K562 (cell line): ENCODE results near the gene PPP4R3A. TPM values are rescaled to one million over a fixed set of nuclear protein-coding genes. Genes with fewer than 3 reads are reported as not detected.

ENCODE experiments used
- ATAC-seq: fragments of 200-7000 bp; cut with Tn5 transposase; 3 replicates; pipeline ENCODE4 v1.9.1; 2020; ENCODE audit warnings: moderate library complexity
- Bru-seq: library from RNA; stranded (reverse); fragments of 400-500 nt; gene quantifications from one replicate; lab custom pipeline; 2021; lab: Mats Ljungman, UMichigan
- BruChase-seq, 2 experiments: library from RNA; stranded (reverse); fragments of 400-500 nt; gene quantifications; one replicate each; lab custom pipeline; 2021; lab: Mats Ljungman, UMichigan
- BruUV-seq: library from RNA; stranded (reverse); fragments of 400-500 nt; replicated peaks from 2 replicates; lab custom pipeline; 2021; lab: Mats Ljungman, UMichigan
- CTCF ChIA-PET: fragments of 300-600 bp; formaldehyde crosslinking; extraction: SDS; loops from one replicate; lab custom pipeline; 2021; ENCODE audit warnings: low intra/inter-chr PET ratio; lab: Yijun Ruan, JAX
- POLR2A ChIA-PET: fragments of 300-600, 350-650 bp; sonication (Branson Sonifier 250); formaldehyde crosslinking; extraction: SDS; loops from one replicate; lab custom pipeline; 2021; ENCODE audit warnings: antibody characterized with exemption, inconsistent platforms; lab: Yijun Ruan, JAX
- DNase-seq, 4 experiments: peaks; one replicate each; pipeline versions ENCODE4 v3.0.0 to v3.0.0-alpha.2; 2011 to 2018; ENCODE audit warnings: low spot score in 3 of 4, mixed read lengths in 3 of 4; ENCODE audit errors: extremely low read depth in 1 of 4
- FAIRE-seq: peaks from 2 replicates; lab custom pipeline; 2011; peaks lifted over from hg19 to GRCh38; lab: Jason Lieb, UNC
- H2AFZ ChIP-seq: 2 replicates; pipeline ENCODE4 v1.6.0; 2011; ENCODE audit warnings: low read depth, low read length, control low read depth, inconsistent platforms
- H3K27ac ChIP-seq: fragments of 200-600 bp; 3 replicates; pipeline ENCODE4 v1.8.0; 2011; ENCODE audit warnings: low read depth, mild to moderate bottlenecking, control low read depth, inconsistent platforms, low read length, moderate library complexity, mixed read lengths; ENCODE audit errors: extremely low read depth
- H3K27me3 ChIP-seq, 2 experiments: fragments of 300-600 bp in 1 of 2; 2 replicates in 1 of 2; 3 replicates in 1 of 2; pipeline versions ENCODE4 v1.6.0 to v1.8.0; 2011; ENCODE audit warnings: inconsistent platforms in 2 of 2, low read length in 2 of 2, mild to moderate bottlenecking in 1 of 2, mixed read lengths in 1 of 2, moderate library complexity in 1 of 2; ENCODE audit not compliant: control insufficient read depth in 2 of 2, insufficient read depth in 2 of 2
- H3K36me3 ChIP-seq: fragments of 300-600 bp; 3 replicates; pipeline ENCODE4 v1.8.0; 2011; ENCODE audit warnings: mild to moderate bottlenecking, low read length, inconsistent platforms; ENCODE audit not compliant: control insufficient read depth, insufficient read depth
- H3K4me1 ChIP-seq, 2 experiments: fragments of 200-600 bp in 1 of 2; replicated peaks in 1 of 2; 2 replicates in 1 of 2; 3 replicates in 1 of 2; pipeline versions ENCODE4 v1.5.1 to v1.8.0; 2011; ENCODE audit warnings: inconsistent platforms in 2 of 2, low read length in 2 of 2, mild to moderate bottlenecking in 1 of 2, mixed read lengths in 1 of 2, moderate library complexity in 1 of 2; ENCODE audit not compliant: control insufficient read depth in 2 of 2, insufficient read depth in 2 of 2
- H3K4me2 ChIP-seq: 2 replicates; pipeline ENCODE4 v1.6.1; 2011; ENCODE audit warnings: low read length, control low read depth, inconsistent platforms, mixed read lengths; ENCODE audit not compliant: insufficient read depth
- H3K4me3 ChIP-seq: fragments of 200-600 bp; sonication (generic), shearing (Covaris generic); 2 replicates; pipeline ENCODE4 v1.5.1; 2016; ENCODE audit warnings: control low read depth, inconsistent platforms
- H3K79me2 ChIP-seq: fragments of 200-600 bp; 3 replicates; pipeline ENCODE4 v1.8.0; 2011; ENCODE audit warnings: low read length, inconsistent platforms; ENCODE audit not compliant: control insufficient read depth, insufficient read depth
- H3K9ac ChIP-seq, 2 experiments: 2 replicates each; pipeline versions ENCODE4 v1.6.0 to v1.6.1; 2011; ENCODE audit warnings: low read depth in 2 of 2, low read length in 2 of 2, control low read depth in 1 of 2, inconsistent platforms in 1 of 2, mild to moderate bottlenecking in 1 of 2, mixed read lengths in 1 of 2; ENCODE audit not compliant: insufficient read depth in 1 of 2
- H3K9me1 ChIP-seq: one replicate; pipeline ENCODE4 v1.6.0; 2011; ENCODE audit warnings: inconsistent platforms, mild to moderate bottlenecking, low read length, moderate library complexity; ENCODE audit not compliant: control insufficient read depth, insufficient read depth
- H3K9me3 ChIP-seq: replicated peaks from 2 replicates; pipeline ENCODE4 v1.5.1; 2011; ENCODE audit warnings: low read depth, low read length, inconsistent platforms; ENCODE audit not compliant: control insufficient read depth, insufficient read depth
- H4K20me1 ChIP-seq: replicated peaks from 2 replicates; pipeline ENCODE4 v1.6.1; 2011; ENCODE audit warnings: low read length, inconsistent platforms, mixed read lengths; ENCODE audit not compliant: control insufficient read depth, insufficient read depth
- AFF1 ChIP-seq, 2 experiments: fragments of 450-650 bp; IDR thresholded peaks; 2 replicates each; pipeline ENCODE4 v1.6.1; 2018; ENCODE audit warnings: mild to moderate bottlenecking in 2 of 2, low read depth in 1 of 2; ENCODE audit not compliant: partially characterized antibody in 2 of 2
- CBX8 ChIP-seq: fragments of 200-600 bp; sonication (generic); IDR thresholded peaks from 2 replicates; pipeline ENCODE4 v1.6.1; 2012; ENCODE audit warnings: borderline replicate concordance, mixed run types, low read depth, mild to moderate bottlenecking, moderate library complexity, mixed read lengths, low read length, control low read depth, inconsistent platforms; ENCODE audit not compliant: poor library complexity, severe bottlenecking; ENCODE audit errors: extremely low read depth
- EGR1 ChIP-seq: fragments of 450-650 bp; conservative IDR thresholded peaks from 2 replicates; pipeline ENCODE4 v1.6.1; 2017; ENCODE audit warnings: mild to moderate bottlenecking
- GABPB2 ChIP-seq: fragments of 250-450 bp; sonication (Bioruptor Pico); conservative IDR thresholded peaks from 2 replicates; pipeline ENCODE4 v1.5.1; 2021; ENCODE audit warnings: mild to moderate bottlenecking
- MYNN ChIP-seq, 2 experiments: sonication (generic); formaldehyde crosslinking in 1 of 2; IDR thresholded peaks; 2 replicates each; pipeline versions ENCODE4 v1.5.0 to v1.6.1; 2016 to 2020; ENCODE audit warnings: antibody characterized with exemption in 1 of 2, missing genetic modification reagents in 1 of 2
- ZFP30 ChIP-seq: fragments of 250-450 bp; sonication (Bioruptor Pico); IDR thresholded peaks from 2 replicates; pipeline ENCODE4 v1.8.0; 2022; ENCODE audit warnings: moderate library complexity, mild to moderate bottlenecking, inconsistent platforms, borderline replicate concordance
- WGBS: fragments of 100-300 bp; shearing (Covaris generic); methylation state at CpG from one replicate; pipeline ENCODE4 v1.1.6; 2016; ENCODE audit warnings: low coverage, mixed read lengths; ENCODE audit not compliant: insufficient coverage; ENCODE audit errors: missing lambda C conversion rate; 5-methylcytosine and 5-hydroxymethylcytosine counted together
- in situ Hi-C: fragments of 300-500 bp; cut with MboI; formaldehyde crosslinking; loops from 4 replicates; pipeline ENCODE4 v1.15.0; 2018; ENCODE audit warnings: inconsistent platforms, mixed read lengths
- intact Hi-C: fragments of 100-400 bp; cut with micrococcal nuclease; formaldehyde crosslinking; loops from 2 replicates; pipeline ENCODE4 v1.14.2; 2022
- long read RNA-seq, 3 experiments: library from polyadenylated mRNA in 2 of 3; library from RNA in 1 of 3; unstranded in 2 of 3; stranded (forward) in 1 of 3; transcript quantifications; one replicate each; pipeline ENCODE4 v2.0.0, GENCODE V29; 2019 to 2022
- polyA minus RNA-seq, 3 experiments: library from RNA; depleted of rRNA, polyadenylated mRNA; stranded (reverse); fragments of >200 nt; gene quantifications; 2 replicates each; pipeline ENCODE4 v1.2.3, GENCODE V29; 2011
- polyA plus RNA-seq, 8 experiments: library from polyadenylated mRNA; depleted of rRNA in 4 of 8; stranded (reverse) in 5 of 8; unstranded in 3 of 8; fragments of >200 nt; fragmentation: Nextera tagmentation in 2 of 8; fragmentation: Illumina TruSeq in 1 of 8; extraction: Ambion mirVana in 2 of 8; extraction: Trizol in 1 of 8; gene quantifications; 2 replicates each; pipeline versions ENCODE4 v1.2.1 to v1.2.3, GENCODE V29; 2011 to 2014; ENCODE audit warnings: inconsistent platforms in 1 of 8, missing spikeins in 1 of 8
- total RNA-seq, 7 experiments: library from RNA; depleted of rRNA in 6 of 7; stranded (reverse); fragments of >200 nt in 6 of 7; fragmentation: Illumina TruSeq in 2 of 7; extraction: Trizol in 2 of 7; gene quantifications; 2 replicates each; pipeline versions ENCODE4 v1.2.1 to v1.2.3, GENCODE V29; 2011 to 2021; ENCODE audit warnings: low replicate concordance in 1 of 7
- TF ChIP-seq, protein P1 (sequence below), 3 experiments: IDR thresholded peaks in 2 of 3; conservative IDR thresholded peaks in 1 of 3; 2 replicates each; pipeline ENCODE4 v1.5.1; 2011 to 2012; ENCODE audit warnings: low read length in 3 of 3, mild to moderate bottlenecking in 3 of 3, control low read depth in 2 of 3, improper control_type of control experiment in 1 of 3, inconsistent platforms in 1 of 3, low read depth in 1 of 3, mixed read lengths in 1 of 3, moderate library complexity in 1 of 3; ENCODE audit not compliant: insufficient read depth in 2 of 3

Gene PPP4R3A
- 29.3 and 104 TPM in 2 replicates for total RNA-seq (2011; cell fraction: chromatin; rRNA removed; ENCODE audit: low replicate concordance)
- 16.8 and 17.8 TPM in 2 replicates for total RNA-seq (2011; cell fraction: nucleolus; rRNA removed)
- 29.3 and 44.7 TPM in 2 replicates for total RNA-seq (2011; cell fraction: nucleoplasm; rRNA removed)
- total RNA-seq (2014; rRNA removed) (29.9 and 37.8 TPM in 2 replicates), total RNA-seq (2014; rRNA removed; fragmentation: Illumina TruSeq; extraction: Trizol) (44.5 and 46.2 TPM in 2 replicates), total RNA-seq (2015; rRNA removed; fragmentation: Illumina TruSeq; extraction: Trizol) (48.5 and 54.9 TPM in 2 replicates), total RNA-seq (2021) (44.9 and 49.9 TPM in 2 replicates), polyA plus RNA-seq (2011; rRNA removed) (32.5 and 32.8 TPM in 2 replicates), polyA plus RNA-seq (2014; fragmentation: Illumina TruSeq; extraction: Trizol) (42.6 and 54.1 TPM in 2 replicates), polyA plus RNA-seq (2014; fragmentation: Nextera tagmentation; extraction: Ambion mirVana) (10 to 100 TPM in 1 of 2 experiments, 1 to 10 TPM in 1; 9.5 to 14.7 TPM), polyA plus RNA-seq (2014; rRNA removed) (32.8 and 52.6 TPM in 2 replicates), polyA minus RNA-seq (2011; rRNA and poly(A)+ RNA removed) (36.3 and 37.3 TPM in 2 replicates), Bru-seq, nascent RNA (percentile 84 among the genes with signal in this experiment), BruChase-seq, experiment 1, labeled RNA remaining after a 2-hour chase (percentile 90 among the genes with signal in this experiment), BruChase-seq, experiment 2, labeled RNA remaining after a 6-hour chase (percentile 91 among the genes with signal in this experiment)
- 8.2 and 13.6 TPM in 2 replicates for polyA plus RNA-seq (2011; cell fraction: cytosol; rRNA removed)
- polyA plus RNA-seq (2011; cell fraction: nucleus; rRNA removed), result 31.4 and 33.4 TPM in 2 replicates
- polyA plus RNA-seq (2012), result 28.6 and 29.4 TPM in 2 replicates
- 12.9 and 22.3 TPM in 2 replicates for polyA minus RNA-seq (2011; cell fraction: cytosol; rRNA and poly(A)+ RNA removed)
- 12.9 and 27.3 TPM in 2 replicates for polyA minus RNA-seq (2011; cell fraction: nucleus; rRNA and poly(A)+ RNA removed)
- long read RNA-seq, experiment 1, full-length matches to known transcripts, result 134 of 226 reads
- long read RNA-seq, experiment 1, partial matches to known transcripts, result 33 of 226 reads
- long read RNA-seq, experiment 1, other reads (novel, unspliced or antisense), result 59 of 226 reads
- long read RNA-seq, experiment 2, full-length matches to known transcripts, result 6 of 24 reads
- long read RNA-seq, experiment 2, partial matches to known transcripts, result 10 of 24 reads
- long read RNA-seq, experiment 2, other reads (novel, unspliced or antisense), result 8 of 24 reads
- long read RNA-seq, experiment 3, partial matches to known transcripts, result 1 of 4 reads
- long read RNA-seq, experiment 3, other reads (novel, unspliced or antisense), result 2 of 4 reads

DNA sequence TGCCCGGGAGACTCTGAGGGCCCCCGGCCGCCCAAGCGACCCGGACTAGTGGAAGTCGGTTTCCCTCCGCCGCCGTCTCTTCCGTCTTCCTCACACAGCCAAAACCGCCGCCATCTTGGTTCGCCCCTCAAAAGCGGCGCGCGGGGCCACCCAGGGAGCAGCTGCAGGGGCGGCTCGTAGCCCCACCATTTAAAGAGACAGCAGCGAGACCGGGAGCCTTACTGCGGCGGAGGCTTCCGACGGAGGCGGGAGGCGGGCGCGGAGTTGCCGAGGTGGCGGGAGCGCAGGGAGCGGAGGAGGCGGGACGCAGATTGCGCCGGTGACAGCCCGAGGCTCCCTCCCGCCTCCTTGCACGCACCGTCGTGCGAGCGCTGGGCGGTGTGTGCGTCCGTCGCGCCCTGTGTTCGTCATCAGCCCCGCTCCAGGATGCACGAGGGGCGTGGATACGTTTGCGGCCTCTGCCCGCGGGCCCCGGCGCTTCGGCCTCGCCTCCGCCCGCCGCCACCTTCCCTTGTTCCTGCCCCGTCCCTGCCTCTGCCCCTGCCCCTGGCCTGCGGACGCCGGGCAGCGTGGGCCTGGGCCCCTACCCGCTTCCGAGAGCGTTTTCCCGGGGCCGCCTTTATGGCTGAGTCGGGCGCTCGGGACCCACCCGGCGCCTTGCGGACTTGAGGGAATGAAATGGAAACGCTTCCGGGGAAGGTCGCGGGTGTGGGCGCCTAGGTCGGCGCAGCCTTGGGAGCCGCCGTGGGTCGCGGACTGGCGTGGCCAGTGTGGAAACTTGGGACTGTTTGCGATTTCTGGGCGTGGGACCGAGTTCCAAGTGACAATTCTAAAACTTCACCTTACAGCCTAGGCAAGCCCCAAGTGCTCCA is at the start of gene PPP4R3A:
PPP4R3A (minus strand) TSS at position 140 of the 872 bp plus-strand sequence. CDS start 663 bp downstream, outside the sequence.
- in situ Hi-C loops, result no loop called here
- peak; percentile 90 for FAIRE-seq
- peaks cover 55% of the 10 kb centered on the region for H3K79me2 ChIP-seq
- TF ChIP-seq AFF1 (IDR thresholded peaks at IDR 0.05; ENCODE audit: low read depth in 1 of 2, partially characterized antibody in 2 of 2) (peak in 1 of 2 experiments; percentile 19), EGR1 (peak; percentile 82), CBX8 (no peak), ZFP30 (no peak), GABPB2 (CRISPR knock-in tag) (no peak), MYNN (IDR thresholded peaks at IDR 0.05) (no peak), MYNN (CRISPR knock-in tag; IDR thresholded peaks at IDR 0.05) (no peak)
- TF ChIP-seq, protein P1, sequence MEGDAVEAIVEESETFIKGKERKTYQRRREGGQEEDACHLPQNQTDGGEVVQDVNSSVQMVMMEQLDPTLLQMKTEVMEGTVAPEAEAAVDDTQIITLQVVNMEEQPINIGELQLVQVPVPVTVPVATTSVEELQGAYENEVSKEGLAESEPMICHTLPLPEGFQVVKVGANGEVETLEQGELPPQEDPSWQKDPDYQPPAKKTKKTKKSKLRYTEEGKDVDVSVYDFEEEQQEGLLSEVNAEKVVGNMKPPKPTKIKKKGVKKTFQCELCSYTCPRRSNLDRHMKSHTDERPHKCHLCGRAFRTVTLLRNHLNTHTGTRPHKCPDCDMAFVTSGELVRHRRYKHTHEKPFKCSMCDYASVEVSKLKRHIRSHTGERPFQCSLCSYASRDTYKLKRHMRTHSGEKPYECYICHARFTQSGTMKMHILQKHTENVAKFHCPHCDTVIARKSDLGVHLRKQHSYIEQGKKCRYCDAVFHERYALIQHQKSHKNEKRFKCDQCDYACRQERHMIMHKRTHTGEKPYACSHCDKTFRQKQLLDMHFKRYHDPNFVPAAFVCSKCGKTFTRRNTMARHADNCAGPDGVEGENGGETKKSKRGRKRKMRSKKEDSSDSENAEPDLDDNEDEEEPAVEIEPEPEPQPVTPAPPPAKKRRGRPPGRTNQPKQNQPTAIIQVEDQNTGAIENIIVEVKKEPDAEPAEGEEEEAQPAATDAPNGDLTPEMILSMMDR (IDR thresholded peaks at IDR 0.05 in 2 of 3, conservative IDR thresholded peaks at IDR 0.05 in 1 of 3; ENCODE audit: insufficient read depth in 2 of 3, low read depth in 1 of 3, low read length in 3 of 3), result 0 out of 6 replicates have a peak, but pooled peaks of 1 of the 3 experiments have one; percentile 1

More for the DNA sequence above, at the start of gene PPP4R3A:
- peak within 1 kb of the TSS; percentile 98 for H3K27ac ChIP-seq
- peak within 1 kb of the TSS; percentile 96 for H2AFZ ChIP-seq
- TSS peak; percentile 97 for BruUV-seq
- under 1% methylated on average over 76 of the region's 95 CpGs for WGBS
- ChIA-PET POLR2A (interaction anchor here (0.7 to 2.0 kb wide), 4 partner anchors 8 to 34 kb away, joined by 3 to 8 read pairs (median 4); no protein-coding TSS in a partner anchor), CTCF (no interaction called here)
- ATAC-seq (peak; percentile 87), DNase-seq (peak; percentile 83 to 93 (median 88))
- H3K4me2 ChIP-seq, result peak within 1 kb of the TSS; percentile 91
- no peaks in the 10 kb centered on the region; the same call in 1 of the 2 replicates for H4K20me1 ChIP-seq
- H3K4me1 ChIP-seq, result peaks cover 3 to 5% of the 10 kb centered on the region in 2 experiments; a peak in 4 of 5 replicates
- intact Hi-C loops, result no loop called here
- no peaks in the 10 kb centered on the region for H3K9me1 ChIP-seq
- H3K4me3 ChIP-seq, result peak within 1 kb of the TSS; percentile 97
- H3K36me3 ChIP-seq, result peaks cover 16% of the 10 kb centered on the region; the same call in 2 of the 3 replicates
- H3K27me3 ChIP-seq, result no peaks in the 10 kb centered on the region
- no peaks in the 10 kb centered on the region for H3K9me3 ChIP-seq
- peak within 1 kb of the TSS; percentile 93 to 98 for H3K9ac ChIP-seq
